K562 (cell line): ENCODE measurements around the gene EOLA1. TPM values are rescaled to one million over a fixed set of nuclear protein-coding genes. Genes with fewer than 3 reads are reported as not detected.

Source experiments
- ARNT ChIP-seq, 2 experiments: fragments of 450-650 bp; IDR thresholded peaks; 2 replicates each; pipeline ENCODE4 v1.6.1; 2016; ENCODE audit warnings: mild to moderate bottlenecking in 1 of 2
- CBX1 ChIP-seq: sonication (generic); IDR thresholded peaks from 2 replicates; pipeline ENCODE4 v1.6.1; 2016; ENCODE audit warnings: antibody characterized with exemption, low read depth, mild to moderate bottlenecking
- CBX3 ChIP-seq, 2 experiments: IDR thresholded peaks; 1 replicate in 1 of 2; 2 replicates in 1 of 2; pipeline ENCODE4 v1.6.1; 2012; ENCODE audit warnings: inconsistent platforms in 2 of 2, low read length in 2 of 2, borderline replicate concordance in 1 of 2, control low read depth in 1 of 2
- CREB3 ChIP-seq: fragments of 450-650 bp; conservative IDR thresholded peaks from 2 replicates; pipeline ENCODE4 v1.6.1; 2016; ENCODE audit warnings: missing genetic modification characterization, low read depth, mild to moderate bottlenecking, missing compliant biosample characterization, moderate library complexity
- CTCF ChIP-seq, 3 experiments: IDR thresholded peaks in 2 of 3; conservative IDR thresholded peaks in 1 of 3; 2 replicates each; pipeline ENCODE4 v1.5.1; 2011 to 2012; ENCODE audit warnings: low read length in 3 of 3, mild to moderate bottlenecking in 3 of 3, control low read depth in 2 of 3, improper control_type of control experiment in 1 of 3, inconsistent platforms in 1 of 3, low read depth in 1 of 3, mixed read lengths in 1 of 3, moderate library complexity in 1 of 3; ENCODE audit not compliant: insufficient read depth in 2 of 3
- EHMT2 ChIP-seq: fragments of 450-650 bp; IDR thresholded peaks from 2 replicates; pipeline ENCODE4 v1.6.1; 2018; ENCODE audit warnings: antibody characterized with exemption
- GABPB1 ChIP-seq: sonication (generic); formaldehyde crosslinking; IDR thresholded peaks from 2 replicates; pipeline ENCODE4 v1.8.0; 2022; ENCODE audit warnings: mild to moderate bottlenecking, missing genetic modification reagents
- KHSRP ChIP-seq: fragments of 450-650 bp; IDR thresholded peaks from 2 replicates; pipeline ENCODE4 v1.6.1; 2017
- KLF1 ChIP-seq: fragments of 450-650 bp; IDR thresholded peaks from 2 replicates; pipeline ENCODE4 v1.6.1; 2016; ENCODE audit warnings: missing genetic modification characterization, missing compliant biosample characterization
- NCOR1 ChIP-seq: fragments of 450-650 bp; IDR thresholded peaks from 2 replicates; pipeline ENCODE4 v1.6.1; 2016; ENCODE audit warnings: mild to moderate bottlenecking, moderate library complexity
- NFXL1 ChIP-seq: fragments of 450-650 bp; formaldehyde crosslinking; IDR thresholded peaks from 2 replicates; pipeline ENCODE4 v1.4.0; 2021; ENCODE audit warnings: mild to moderate bottlenecking
- TAF7 ChIP-seq: fragments of 450-650 bp; IDR thresholded peaks from 2 replicates; pipeline ENCODE4 v1.6.1; 2016; ENCODE audit warnings: missing genetic modification characterization, missing compliant biosample characterization
- ZBTB40 ChIP-seq, 2 experiments: fragments of 450-650 bp in 1 of 2; sonication (generic) in 1 of 2; formaldehyde crosslinking in 1 of 2; IDR thresholded peaks; 2 replicates each; pipeline versions ENCODE4 v1.7.1 to v1.9.0; 2016 to 2022; ENCODE audit warnings: inconsistent platforms in 1 of 2, mild to moderate bottlenecking in 1 of 2, missing genetic modification reagents in 1 of 2
- ZEB2 ChIP-seq: fragments of 450-650 bp; IDR thresholded peaks from 2 replicates; pipeline ENCODE4 v1.6.1; 2016
- ZFX ChIP-seq: sonication (generic); formaldehyde crosslinking; IDR thresholded peaks from 2 replicates; pipeline ENCODE4 v1.8.0; 2022; ENCODE audit warnings: mild to moderate bottlenecking, missing genetic modification reagents, moderate library complexity
- ZNF589 ChIP-seq: fragments of 200-800 bp; sonication (Bioruptor generic); IDR thresholded peaks from 2 replicates; pipeline ENCODE4 v1.6.1; 2016; ENCODE audit warnings: low read depth, missing genetic modification characterization, missing compliant biosample characterization
- polyA plus RNA-seq, 8 experiments: library from polyadenylated mRNA; depleted of rRNA in 4 of 8; stranded (reverse) in 5 of 8; unstranded in 3 of 8; fragments of >200 nt; fragmentation: Nextera tagmentation in 2 of 8; fragmentation: Illumina TruSeq in 1 of 8; extraction: Ambion mirVana in 2 of 8; extraction: Trizol in 1 of 8; gene quantifications; 2 replicates each; pipeline versions ENCODE4 v1.2.1 to v1.2.3, GENCODE V29; 2011 to 2014; ENCODE audit warnings: inconsistent platforms in 1 of 8, missing spikeins in 1 of 8
- total RNA-seq, 7 experiments: library from RNA; depleted of rRNA in 6 of 7; stranded (reverse); fragments of >200 nt in 6 of 7; fragmentation: Illumina TruSeq in 2 of 7; extraction: Trizol in 2 of 7; gene quantifications; 2 replicates each; pipeline versions ENCODE4 v1.2.1 to v1.2.3, GENCODE V29; 2011 to 2021; ENCODE audit warnings: low replicate concordance in 1 of 7

EOLA1 gene
- total and polyA plus RNA-seq, 9 of the 15 experiments (the other 6 are each of a cell fraction or from before 2014, with no cell fraction given): 6.3 to 32.9 (median 18.2) TPM

- TF ChIP-seq ZBTB40 (IDR thresholded peaks at IDR 0.05): 0 out of 2 replicates have a peak, but pooled peaks have one; percentile 39
- TF ChIP-seq ZBTB40 (CRISPR knock-in tag; IDR thresholded peaks at IDR 0.05): no peak
- TF ChIP-seq KLF1 (tag): no peak
- TF ChIP-seq TAF7 (tag): no peak
- no peak for TF ChIP-seq ZEB2
- no peak for TF ChIP-seq CBX1
- TF ChIP-seq ARNT (IDR thresholded peaks at IDR 0.05): 0 out of 4 replicates have a peak, but pooled peaks of 1 of the 2 experiments have one; percentile 20
- TF ChIP-seq EHMT2: peak; percentile 58
- no peak for TF ChIP-seq CBX3 (IDR thresholded peaks at IDR 0.05; ENCODE audit: borderline replicate concordance in 1 of 2, low read length in 2 of 2)
- TF ChIP-seq NCOR1: 0 out of 2 replicates have a peak, but pooled peaks have one; percentile 23
- TF ChIP-seq NFXL1 (CRISPR knock-in tag): no peak
- TF ChIP-seq CREB3 (tag): no peak
- no peak for TF ChIP-seq ZNF589 (CRISPR knock-in tag)
- peak; percentile 49 to 71 (median 57) for TF ChIP-seq CTCF (IDR thresholded peaks at IDR 0.05 in 2 of 3, conservative IDR thresholded peaks at IDR 0.05 in 1 of 3; ENCODE audit: insufficient read depth in 2 of 3, low read depth in 1 of 3, low read length in 3 of 3)
- no peak for TF ChIP-seq GABPB1
- TF ChIP-seq ZFX (CRISPR knock-in tag): no peak
- no peak for TF ChIP-seq KHSRP
Measured at GRCh38 chrX:149504226-149504914, 36.4 kb upstream of the EOLA1 start (continued).
